Measurements from ENCODE around the gene RCSD1.
A peak's percentile ranks its signal among the peaks of the same experiment; 100 is the strongest.

The RCSD1 gene

DNA sequence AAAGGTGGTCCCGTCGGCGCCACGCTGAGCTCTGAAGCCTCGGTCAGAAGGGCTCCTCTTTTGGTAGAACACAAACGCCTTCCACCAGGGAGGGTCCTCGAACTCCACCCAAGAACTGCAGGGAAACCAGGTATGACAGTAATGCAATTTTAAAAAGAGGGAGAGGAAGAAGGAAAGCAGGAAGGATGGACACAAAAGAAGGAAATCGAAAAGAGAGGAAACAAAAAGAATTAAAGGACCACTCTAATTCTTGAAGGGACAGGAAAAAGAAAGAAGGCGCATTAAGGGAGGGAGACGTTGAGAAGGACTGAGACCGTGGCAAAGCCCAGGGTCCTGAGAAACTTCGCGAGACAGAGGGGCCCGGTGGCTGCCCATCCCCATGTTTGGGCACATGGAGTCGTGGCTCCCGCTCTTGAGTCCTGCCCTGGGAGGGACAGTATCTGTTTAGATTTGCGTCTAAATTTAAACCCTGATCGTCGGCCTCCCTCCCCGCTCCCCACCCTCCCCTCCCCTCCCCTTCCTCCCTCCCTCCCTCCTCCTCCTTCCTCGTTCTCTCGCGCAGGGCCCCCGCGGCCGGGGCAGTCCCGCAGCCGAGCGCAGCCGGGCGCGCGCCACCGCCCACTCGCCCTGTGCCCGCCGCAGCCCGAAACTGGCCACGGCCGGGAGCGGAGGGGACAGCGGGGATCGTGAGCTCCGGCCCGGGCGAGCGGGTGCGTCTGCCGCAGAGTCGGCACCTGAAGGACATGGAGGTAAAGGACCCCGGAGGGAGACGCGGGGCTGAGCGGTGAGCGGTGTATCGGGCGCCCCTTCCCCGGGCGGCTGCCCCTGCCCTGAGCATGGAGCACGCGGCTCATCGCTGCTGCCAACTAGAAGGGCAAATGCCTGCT, at the start of gene RCSD1:
TSS of gene RCSD1 (plus strand) at position 552 of the 887 bp plus-strand sequence. CDS start at position 744, 192 bp downstream.
- H3K27me3 ChIP-seq (ENCODE audit: low read depth, low read length), result no peaks in the 10 kb centered on the region
- H3K4me3 ChIP-seq (ENCODE audit: low read depth in 1 of 2, low read length in 2 of 2), result peak within 1 kb of the TSS; percentile 53 to 77
- H3K9me3 ChIP-seq (ENCODE audit: control insufficient read depth in 1 of 2, low read length in 2 of 2), result no peaks in the 10 kb centered on the region
- H3K4me1 ChIP-seq (ENCODE audit: control insufficient read depth in 1 of 2, insufficient read depth in 2 of 2, low read length in 2 of 2), result peaks cover 12 to 18% of the 10 kb centered on the region in 2 donors
- no peaks in the 10 kb centered on the region for H3K36me3 ChIP-seq (ENCODE audit: control insufficient read depth in 1 of 2, insufficient read depth in 2 of 2, low read length in 2 of 2)
- peak within 1 kb of the TSS; percentile 65 for H3K27ac ChIP-seq (ENCODE audit: low read length)

DNA sequence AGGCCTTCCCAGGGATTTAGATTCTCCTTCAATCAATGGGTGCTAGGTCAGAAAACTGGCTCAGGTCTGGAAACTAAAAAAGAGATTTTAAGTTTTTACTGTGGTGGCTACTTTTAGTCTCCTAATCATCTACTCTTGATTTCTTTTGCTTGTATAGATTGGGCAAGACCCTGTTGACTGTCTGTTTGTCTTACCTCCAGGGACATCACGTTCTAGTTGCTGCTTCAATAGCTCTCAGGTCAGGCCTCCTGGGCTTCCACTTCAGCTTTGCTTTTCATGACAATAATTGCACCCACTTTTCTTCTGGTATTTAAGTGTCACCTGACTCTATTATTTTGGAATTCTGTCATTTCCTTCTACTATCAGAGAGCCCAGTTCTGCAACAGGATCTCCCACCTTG, 48.0 kb upstream of the RCSD1 start:
- no peaks in the 10 kb centered on the region for H3K4me1 ChIP-seq (ENCODE audit: control insufficient read depth in 1 of 2, insufficient read depth in 2 of 2, low read length in 2 of 2)
- no peaks in the 10 kb centered on the region for H3K27me3 ChIP-seq (ENCODE audit: low read depth, low read length)
- no peaks in the 10 kb centered on the region for H3K36me3 ChIP-seq (ENCODE audit: control insufficient read depth in 1 of 2, insufficient read depth in 2 of 2, low read length in 2 of 2)
- H3K4me3 ChIP-seq (ENCODE audit: low read depth in 1 of 2, low read length in 2 of 2), result no peak overlapping the region
- no peak overlapping the region for H3K27ac ChIP-seq (ENCODE audit: low read length)
- no peaks in the 10 kb centered on the region for H3K9me3 ChIP-seq (ENCODE audit: control insufficient read depth in 1 of 2, low read length in 2 of 2)

- Histone ChIP-seq H3K27me3 (ENCODE audit: low read depth, low read length) (no peaks in the 10 kb centered on the region), H3K4me1 (ENCODE audit: control insufficient read depth in 1 of 2, insufficient read depth in 2 of 2, low read length in 2 of 2) (no peaks in the 10 kb centered on the region), H3K4me3 (ENCODE audit: low read depth in 1 of 2, low read length in 2 of 2) (no peak overlapping the region), H3K27ac (ENCODE audit: low read length) (no peak overlapping the region), H3K36me3 (ENCODE audit: control insufficient read depth in 1 of 2, insufficient read depth in 2 of 2, low read length in 2 of 2) (no peaks in the 10 kb centered on the region), H3K9me3 (ENCODE audit: control insufficient read depth in 1 of 2, low read length in 2 of 2) (no peaks in the 10 kb centered on the region)
These were observed 47.3 kb upstream of the RCSD1 start for GRCh38 chr1:167582722-167583121.

DNA sequence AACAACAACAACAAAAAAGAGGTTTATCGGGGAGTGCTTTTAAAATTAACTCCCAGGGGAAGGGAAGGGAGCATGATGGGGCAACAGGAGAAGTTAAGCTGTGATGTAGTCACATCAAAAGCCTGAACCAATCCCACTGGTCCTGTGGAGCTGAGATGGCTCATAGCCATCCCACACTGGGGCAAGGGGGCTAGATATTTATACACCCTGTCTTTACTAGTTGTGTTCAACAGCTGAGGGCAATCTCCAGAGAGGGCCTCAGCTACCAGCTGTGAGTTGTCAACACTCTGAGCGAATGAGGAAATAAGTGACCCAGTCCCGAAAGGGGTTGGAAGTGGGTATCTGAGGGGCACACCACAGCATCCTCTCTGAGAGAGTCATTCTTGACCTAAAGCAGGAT, 45.5 kb upstream of the RCSD1 start:
- no peaks in the 10 kb centered on the region for H3K36me3 ChIP-seq (ENCODE audit: control insufficient read depth in 1 of 2, insufficient read depth in 2 of 2, low read length in 2 of 2)
- no peak overlapping the region for H3K4me3 ChIP-seq (ENCODE audit: low read depth in 1 of 2, low read length in 2 of 2)
- no peaks in the 10 kb centered on the region for H3K4me1 ChIP-seq (ENCODE audit: control insufficient read depth in 1 of 2, insufficient read depth in 2 of 2, low read length in 2 of 2)
- no peaks in the 10 kb centered on the region for H3K27me3 ChIP-seq (ENCODE audit: low read depth, low read length)
- H3K27ac ChIP-seq (ENCODE audit: low read length), result no peak overlapping the region
- H3K9me3 ChIP-seq (ENCODE audit: control insufficient read depth in 1 of 2, low read length in 2 of 2), result no peaks in the 10 kb centered on the region

DNA sequence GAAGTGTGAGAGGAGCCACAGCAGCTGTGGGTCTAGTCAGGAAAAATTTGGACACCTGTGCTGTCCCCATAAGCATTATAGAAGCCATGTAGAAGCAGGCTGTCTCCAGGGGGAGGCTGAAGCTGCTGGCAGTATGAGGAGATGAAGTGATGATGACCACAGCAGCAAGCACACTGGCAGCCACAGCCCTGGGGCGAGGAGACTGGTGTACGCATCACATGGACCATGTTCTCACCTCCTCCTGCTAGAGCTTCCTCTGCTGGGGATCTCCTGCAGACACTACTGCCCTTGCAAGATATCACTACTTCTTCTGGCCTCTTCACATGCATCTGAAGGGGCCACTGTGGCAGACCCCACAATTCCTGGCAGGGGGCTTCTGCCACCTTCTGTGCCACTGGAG, 42.7 kb upstream of the RCSD1 start:
- H3K27ac ChIP-seq (ENCODE audit: low read length), result no peak overlapping the region
- H3K9me3 ChIP-seq (ENCODE audit: control insufficient read depth in 1 of 2, low read length in 2 of 2), result no peaks in the 10 kb centered on the region
- H3K4me3 ChIP-seq (ENCODE audit: low read depth in 1 of 2, low read length in 2 of 2), result no peak overlapping the region
- no peaks in the 10 kb centered on the region for H3K4me1 ChIP-seq (ENCODE audit: control insufficient read depth in 1 of 2, insufficient read depth in 2 of 2, low read length in 2 of 2)
- no peaks in the 10 kb centered on the region for H3K36me3 ChIP-seq (ENCODE audit: control insufficient read depth in 1 of 2, insufficient read depth in 2 of 2, low read length in 2 of 2)
- no peaks in the 10 kb centered on the region for H3K27me3 ChIP-seq (ENCODE audit: low read depth, low read length)

- H3K27ac ChIP-seq (ENCODE audit: low read length), result no peak overlapping the region
- no peaks in the 10 kb centered on the region for H3K27me3 ChIP-seq (ENCODE audit: low read depth, low read length)
- H3K9me3 ChIP-seq (ENCODE audit: control insufficient read depth in 1 of 2, low read length in 2 of 2), result no peaks in the 10 kb centered on the region
- no peak overlapping the region for H3K4me3 ChIP-seq (ENCODE audit: low read depth in 1 of 2, low read length in 2 of 2)
- no peaks in the 10 kb centered on the region for H3K36me3 ChIP-seq (ENCODE audit: control insufficient read depth in 1 of 2, insufficient read depth in 2 of 2, low read length in 2 of 2)
- H3K4me1 ChIP-seq (ENCODE audit: control insufficient read depth in 1 of 2, insufficient read depth in 2 of 2, low read length in 2 of 2), result no peaks in the 10 kb centered on the region
These were observed 42.2 kb upstream of the RCSD1 start for GRCh38 chr1:167587872-167588271.

DNA sequence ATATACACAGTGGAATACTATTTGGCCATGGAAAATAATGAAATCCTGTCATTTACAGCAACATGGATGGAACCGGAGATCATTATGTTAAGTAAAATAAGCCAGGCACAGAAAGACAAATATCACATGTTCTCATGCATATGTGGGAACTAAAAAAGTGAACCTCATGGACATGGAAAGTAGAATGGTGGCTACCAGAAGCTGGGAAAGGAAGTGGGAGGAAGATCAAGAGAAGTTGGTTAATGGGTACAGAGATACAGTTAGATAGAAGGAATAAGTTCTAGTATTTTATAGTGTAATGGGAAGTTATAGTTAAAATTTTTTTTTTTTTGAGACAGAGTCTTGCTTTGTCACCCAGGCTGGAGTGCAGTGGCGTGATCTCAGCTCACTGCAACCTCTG, 41.7 kb upstream of the RCSD1 start:
- H3K36me3 ChIP-seq (ENCODE audit: control insufficient read depth in 1 of 2, insufficient read depth in 2 of 2, low read length in 2 of 2), result no peaks in the 10 kb centered on the region
- H3K4me1 ChIP-seq (ENCODE audit: control insufficient read depth in 1 of 2, insufficient read depth in 2 of 2, low read length in 2 of 2), result no peaks in the 10 kb centered on the region
- H3K9me3 ChIP-seq (ENCODE audit: control insufficient read depth in 1 of 2, low read length in 2 of 2), result no peaks in the 10 kb centered on the region
- H3K27ac ChIP-seq (ENCODE audit: low read length), result no peak overlapping the region
- no peak overlapping the region for H3K4me3 ChIP-seq (ENCODE audit: low read depth in 1 of 2, low read length in 2 of 2)
- no peaks in the 10 kb centered on the region for H3K27me3 ChIP-seq (ENCODE audit: low read depth, low read length)

GRCh38 chr1:167592475-167592874, 37.6 kb upstream of the RCSD1 start:
- Histone ChIP-seq H3K36me3 (ENCODE audit: control insufficient read depth in 1 of 2, insufficient read depth in 2 of 2, low read length in 2 of 2) (no peaks in the 10 kb centered on the region), H3K27me3 (ENCODE audit: low read depth, low read length) (no peaks in the 10 kb centered on the region), H3K9me3 (ENCODE audit: control insufficient read depth in 1 of 2, low read length in 2 of 2) (no peaks in the 10 kb centered on the region), H3K27ac (ENCODE audit: low read length) (no peak overlapping the region), H3K4me1 (ENCODE audit: control insufficient read depth in 1 of 2, insufficient read depth in 2 of 2, low read length in 2 of 2) (no peaks in the 10 kb centered on the region), H3K4me3 (ENCODE audit: low read depth in 1 of 2, low read length in 2 of 2) (no peak overlapping the region)

DNA sequence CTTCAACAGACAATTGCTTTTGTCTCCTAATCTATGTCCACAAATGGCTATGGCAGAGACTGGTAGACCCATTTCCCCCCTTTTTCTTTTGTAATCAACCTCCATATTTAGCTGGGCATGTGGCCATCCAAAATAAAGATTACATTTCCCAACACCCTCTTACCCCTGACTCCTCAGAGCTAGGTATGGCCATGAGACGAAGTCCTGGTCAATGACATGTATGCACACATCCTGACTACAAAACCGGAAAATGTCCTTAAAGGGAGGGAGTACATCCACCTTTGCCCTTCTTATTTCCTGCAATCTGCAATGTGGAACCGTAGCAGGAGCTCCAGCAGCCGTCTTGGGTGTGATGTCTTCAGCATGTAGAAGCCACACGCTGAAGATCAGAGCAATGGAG, 36.2 kb upstream of the RCSD1 start:
- Histone ChIP-seq H3K4me1 (ENCODE audit: control insufficient read depth in 1 of 2, insufficient read depth in 2 of 2, low read length in 2 of 2) (no peaks in the 10 kb centered on the region), H3K36me3 (ENCODE audit: control insufficient read depth in 1 of 2, insufficient read depth in 2 of 2, low read length in 2 of 2) (no peaks in the 10 kb centered on the region), H3K27ac (ENCODE audit: low read length) (no peak overlapping the region), H3K27me3 (ENCODE audit: low read depth, low read length) (no peaks in the 10 kb centered on the region), H3K9me3 (ENCODE audit: control insufficient read depth in 1 of 2, low read length in 2 of 2) (no peaks in the 10 kb centered on the region), H3K4me3 (ENCODE audit: low read depth in 1 of 2, low read length in 2 of 2) (no peak overlapping the region)

- Histone ChIP-seq H3K36me3 (ENCODE audit: control insufficient read depth in 1 of 2, insufficient read depth in 2 of 2, low read length in 2 of 2) (no peaks in the 10 kb centered on the region), H3K27me3 (ENCODE audit: low read depth, low read length) (no peaks in the 10 kb centered on the region), H3K27ac (ENCODE audit: low read length) (no peak overlapping the region), H3K9me3 (ENCODE audit: control insufficient read depth in 1 of 2, low read length in 2 of 2) (no peaks in the 10 kb centered on the region), H3K4me1 (ENCODE audit: control insufficient read depth in 1 of 2, insufficient read depth in 2 of 2, low read length in 2 of 2) (peaks cover 0 to 3% of the 10 kb centered on the region in 2 donors), H3K4me3 (ENCODE audit: low read depth in 1 of 2, low read length in 2 of 2) (no peak overlapping the region)
These were observed 35.2 kb upstream of the RCSD1 start for GRCh38 chr1:167594822-167595221.

DNA sequence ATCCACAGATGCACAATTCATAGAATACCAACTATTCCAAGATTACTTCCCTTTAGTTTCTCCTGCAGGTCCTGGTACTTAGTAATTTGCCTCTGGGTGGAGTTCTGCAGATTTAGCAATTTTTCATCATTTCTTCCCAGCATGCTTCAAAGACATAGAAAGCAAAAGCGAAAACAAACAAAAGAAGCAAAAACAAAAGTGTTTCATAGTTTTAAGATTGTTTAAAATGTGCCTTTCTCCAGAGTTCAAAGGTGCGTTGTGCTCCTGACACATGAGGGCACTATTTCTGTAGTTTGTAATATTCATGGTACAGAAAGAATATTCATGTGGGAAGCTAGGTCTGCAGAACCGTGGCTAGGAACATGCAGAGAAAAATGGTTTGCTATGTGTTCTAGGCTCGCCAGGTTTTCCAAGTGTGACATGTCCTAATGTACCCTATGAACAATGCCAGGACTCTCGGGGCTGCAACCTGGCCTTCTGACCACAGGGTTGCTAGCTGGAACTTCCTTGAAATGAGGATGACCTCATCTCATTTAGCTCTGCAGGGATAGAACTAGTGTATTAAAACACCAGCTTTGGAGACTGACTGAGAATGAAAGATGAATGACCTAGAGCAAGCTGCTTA, 30.0 kb upstream of the RCSD1 start:
- H3K27me3 ChIP-seq (ENCODE audit: low read depth, low read length), result no peaks in the 10 kb centered on the region
- peaks cover 0 to 20% of the 10 kb centered on the region in 2 donors for H3K4me1 ChIP-seq (ENCODE audit: control insufficient read depth in 1 of 2, insufficient read depth in 2 of 2, low read length in 2 of 2)
- peak overlapping the region in 1 of 2 donors; percentile 13 for H3K4me3 ChIP-seq (ENCODE audit: low read depth in 1 of 2, low read length in 2 of 2)
- no peaks in the 10 kb centered on the region for H3K9me3 ChIP-seq (ENCODE audit: control insufficient read depth in 1 of 2, low read length in 2 of 2)
- no peaks in the 10 kb centered on the region for H3K36me3 ChIP-seq (ENCODE audit: control insufficient read depth in 1 of 2, insufficient read depth in 2 of 2, low read length in 2 of 2)
- H3K27ac ChIP-seq (ENCODE audit: low read length), result no peak overlapping the region

Measured in muscle layer of duodenum (tissue), 2 donors.